Measurements from ENCODE around the gene SARDH. TPM values are rescaled to one million over a fixed set of nuclear protein-coding genes. Genes with fewer than 3 reads are reported as not detected.

The SARDH gene
- total and polyA plus RNA-seq, 9 of the 15 experiments (the other 6 are each of a cell fraction or from before 2014, with no cell fraction given) = 0.14 TPM; not detected in 8

DNA sequence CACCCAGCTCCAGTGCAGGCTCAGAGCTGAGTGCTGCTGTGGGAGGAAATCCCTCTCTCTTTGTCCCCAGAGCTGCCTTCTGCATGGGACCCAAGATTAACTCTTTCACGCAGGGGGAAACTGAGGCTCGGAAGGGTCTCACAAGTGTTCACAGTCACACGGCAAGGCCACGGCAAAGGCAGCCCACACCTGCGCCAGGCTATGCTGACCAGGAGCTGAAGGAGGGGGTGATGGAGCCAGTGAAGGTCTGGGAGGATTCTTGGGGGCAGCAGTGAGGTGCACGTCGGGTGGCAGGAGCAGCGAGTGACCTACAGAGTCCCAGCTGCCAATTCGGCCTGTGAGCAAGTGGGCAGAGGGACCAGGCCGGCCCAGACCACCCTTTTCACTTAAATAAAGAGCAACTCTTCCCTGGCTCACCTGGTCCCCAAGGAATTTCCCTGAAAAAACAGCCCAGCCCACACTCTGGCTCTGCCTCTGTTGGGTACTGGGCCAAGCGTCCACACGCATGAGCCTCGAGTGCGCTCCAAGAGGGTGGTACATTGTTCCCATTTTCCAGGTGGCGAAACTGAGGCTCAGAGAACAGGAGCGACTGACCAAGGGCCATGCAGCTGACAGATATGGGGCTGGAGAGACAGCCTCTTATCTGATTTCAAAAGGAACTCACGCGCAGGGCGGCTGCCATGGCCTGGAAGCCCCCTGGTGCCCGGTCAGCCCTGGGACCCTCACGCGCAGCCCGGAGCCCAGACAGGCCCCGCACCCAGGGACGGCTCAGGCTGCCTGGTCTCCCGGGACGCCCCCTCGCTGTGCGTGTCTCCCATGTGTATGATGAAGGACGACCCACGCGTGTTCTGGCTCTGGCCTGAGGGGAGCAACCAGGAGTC lies 28.2 kb downstream of the SARDH start:
- Histone ChIP-seq H3K4me2 (ENCODE audit: insufficient read depth, low read length) (no peak overlapping the region), H3K36me3 (ENCODE audit: control insufficient read depth, insufficient read depth, low read length) (no peaks in the 10 kb centered on the region), H3K9me3 (replicated peaks; ENCODE audit: control insufficient read depth, insufficient read depth, low read depth, low read length) (no peaks in the 10 kb centered on the region), H3K4me1 (replicated peaks in 1 of 2; ENCODE audit: control insufficient read depth in 2 of 2, insufficient read depth in 2 of 2, low read length in 2 of 2) (peaks cover 0 to 16% of the 10 kb centered on the region in 2 experiments; a peak in 2 of 5 replicates), H3K79me2 (ENCODE audit: control insufficient read depth, insufficient read depth, low read length) (no peaks in the 10 kb centered on the region), H2AFZ (ENCODE audit: low read depth, low read length) (no peak overlapping the region), H3K9me1 (ENCODE audit: control insufficient read depth, insufficient read depth, low read length) (no peaks in the 10 kb centered on the region), H3K27me3 (ENCODE audit: control insufficient read depth in 2 of 2, insufficient read depth in 2 of 2, low read length in 2 of 2) (peaks cover 15 to 59% of the 10 kb centered on the region in 2 experiments; a peak in 4 of 5 replicates), H4K20me1 (replicated peaks; ENCODE audit: control insufficient read depth, insufficient read depth, low read length) (peaks cover 6% of the 10 kb centered on the region; the same call in 1 of the 2 replicates), H3K27ac (ENCODE audit: extremely low read depth, low read depth, low read length) (no peak overlapping the region), H3K4me3 (no peak overlapping the region), H3K9ac (ENCODE audit: insufficient read depth in 1 of 2, low read depth in 2 of 2, low read length in 2 of 2) (no peak overlapping the region)
- FAIRE-seq = no peak
- intact Hi-C loops (cut with micrococcal nuclease) = no loop called here
- WGBS (ENCODE audit: insufficient coverage, low coverage, missing lambda C conversion rate) = 26% methylated on average over 28 of the region's 32 CpGs
- in situ Hi-C loops (cut with MboI) = no loop called here
- BruUV-seq (replicated peaks) = no TSS peak
- no peak for TF ChIP-seq CEBPB (tag; IDR thresholded peaks at IDR 0.05)
- no peak for TF ChIP-seq NFE2 (IDR thresholded peaks at IDR 0.05; ENCODE audit: low read depth)
- TF ChIP-seq, protein P1, sequence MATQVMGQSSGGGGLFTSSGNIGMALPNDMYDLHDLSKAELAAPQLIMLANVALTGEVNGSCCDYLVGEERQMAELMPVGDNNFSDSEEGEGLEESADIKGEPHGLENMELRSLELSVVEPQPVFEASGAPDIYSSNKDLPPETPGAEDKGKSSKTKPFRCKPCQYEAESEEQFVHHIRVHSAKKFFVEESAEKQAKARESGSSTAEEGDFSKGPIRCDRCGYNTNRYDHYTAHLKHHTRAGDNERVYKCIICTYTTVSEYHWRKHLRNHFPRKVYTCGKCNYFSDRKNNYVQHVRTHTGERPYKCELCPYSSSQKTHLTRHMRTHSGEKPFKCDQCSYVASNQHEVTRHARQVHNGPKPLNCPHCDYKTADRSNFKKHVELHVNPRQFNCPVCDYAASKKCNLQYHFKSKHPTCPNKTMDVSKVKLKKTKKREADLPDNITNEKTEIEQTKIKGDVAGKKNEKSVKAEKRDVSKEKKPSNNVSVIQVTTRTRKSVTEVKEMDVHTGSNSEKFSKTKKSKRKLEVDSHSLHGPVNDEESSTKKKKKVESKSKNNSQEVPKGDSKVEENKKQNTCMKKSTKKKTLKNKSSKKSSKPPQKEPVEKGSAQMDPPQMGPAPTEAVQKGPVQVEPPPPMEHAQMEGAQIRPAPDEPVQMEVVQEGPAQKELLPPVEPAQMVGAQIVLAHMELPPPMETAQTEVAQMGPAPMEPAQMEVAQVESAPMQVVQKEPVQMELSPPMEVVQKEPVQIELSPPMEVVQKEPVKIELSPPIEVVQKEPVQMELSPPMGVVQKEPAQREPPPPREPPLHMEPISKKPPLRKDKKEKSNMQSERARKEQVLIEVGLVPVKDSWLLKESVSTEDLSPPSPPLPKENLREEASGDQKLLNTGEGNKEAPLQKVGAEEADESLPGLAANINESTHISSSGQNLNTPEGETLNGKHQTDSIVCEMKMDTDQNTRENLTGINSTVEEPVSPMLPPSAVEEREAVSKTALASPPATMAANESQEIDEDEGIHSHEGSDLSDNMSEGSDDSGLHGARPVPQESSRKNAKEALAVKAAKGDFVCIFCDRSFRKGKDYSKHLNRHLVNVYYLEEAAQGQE (IDR thresholded peaks at IDR 0.05; ENCODE audit: borderline replicate concordance) = no peak
- TF ChIP-seq, protein P1 (CRISPR knock-in tag; IDR thresholded peaks at IDR 0.05; ENCODE audit: low read depth) = no peak
- TF ChIP-seq, protein P2, sequence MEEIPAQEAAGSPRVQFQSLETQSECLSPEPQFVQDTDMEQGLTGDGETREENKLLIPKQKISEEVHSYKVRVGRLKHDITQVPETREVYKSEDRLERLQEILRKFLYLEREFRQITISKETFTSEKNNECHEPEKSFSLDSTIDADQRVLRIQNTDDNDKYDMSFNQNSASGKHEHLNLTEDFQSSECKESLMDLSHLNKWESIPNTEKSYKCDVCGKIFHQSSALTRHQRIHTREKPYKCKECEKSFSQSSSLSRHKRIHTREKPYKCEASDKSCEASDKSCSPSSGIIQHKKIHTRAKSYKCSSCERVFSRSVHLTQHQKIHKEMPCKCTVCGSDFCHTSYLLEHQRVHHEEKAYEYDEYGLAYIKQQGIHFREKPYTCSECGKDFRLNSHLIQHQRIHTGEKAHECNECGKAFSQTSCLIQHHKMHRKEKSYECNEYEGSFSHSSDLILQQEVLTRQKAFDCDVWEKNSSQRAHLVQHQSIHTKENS (CRISPR knock-in tag; IDR thresholded peaks at IDR 0.05) = no peak
- no peak for DNase-seq (ENCODE audit: extremely low read depth in 1 of 4, low spot score in 3 of 4)
- ChIA-PET POLR2A (interaction anchor here (0.7 kb wide), 1 partner anchor 174 kb away, joined by 3 read pairs; no protein-coding TSS in a partner anchor), CTCF (ENCODE audit: low intra/inter-chr PET ratio) (no interaction called here)
- no peak for ATAC-seq
